ENCODE data around the gene DCTN4. TPM values are rescaled to one million over a fixed set of nuclear protein-coding genes. Genes with fewer than 3 reads are reported as not detected.
"Not testable (repeated sequence)": the region's sequence is repeated elsewhere in the genome, so short reads cannot be mapped to it uniquely, and the experiment has no call there.

Gene DCTN4
- 11.9 TPM for polyA plus RNA-seq (2012; ENCODE audit: low read depth, missing spikeins)

DNA sequence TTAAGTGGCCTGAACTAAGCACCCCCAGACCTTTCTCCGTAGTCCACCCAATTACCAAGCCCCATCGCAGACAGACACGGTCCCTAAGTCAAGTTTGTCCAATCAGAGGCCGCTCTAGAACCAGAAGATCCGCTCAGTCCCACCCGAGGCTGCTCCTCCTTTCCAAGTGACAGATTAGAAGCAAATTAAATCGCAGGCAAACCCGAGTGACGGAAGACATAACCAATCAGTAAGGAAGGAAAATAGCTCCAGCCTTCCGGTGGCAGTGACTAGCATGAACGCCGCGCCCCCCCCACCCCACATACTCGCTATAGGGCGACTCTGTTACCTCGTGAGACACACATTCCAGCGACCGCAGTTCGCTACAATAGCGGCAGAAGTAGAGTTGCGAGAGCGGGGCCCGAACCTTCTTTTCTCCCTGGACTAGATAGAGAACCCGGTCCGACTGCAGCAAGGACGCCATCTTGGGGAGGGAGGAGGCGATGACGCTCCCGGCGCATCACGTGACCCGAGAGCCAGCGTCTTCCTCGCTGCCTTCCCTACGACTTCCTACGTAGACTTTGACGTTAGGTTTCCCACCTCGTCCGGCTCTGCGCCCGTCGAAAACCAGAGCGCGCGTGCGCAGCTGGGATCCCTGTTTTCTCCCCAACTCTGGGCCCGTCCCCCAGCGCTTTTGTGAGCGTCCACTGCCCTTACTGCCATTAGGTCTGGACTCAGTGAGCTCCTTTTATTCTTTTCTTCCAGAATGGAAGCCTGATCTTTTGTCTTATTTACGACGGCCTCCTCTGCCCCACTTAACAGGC, at the start of gene DCTN4:
TSS of gene DCTN4 (minus strand) at position 487 of the 803 bp plus-strand sequence. CDS start at position 463, 24 bp downstream.
- TF ChIP-seq TAF1 (IDR thresholded peaks at IDR 0.05; ENCODE audit: low read depth, low read length) (peak; percentile 93), POLR2A (IDR thresholded peaks at IDR 0.05; ENCODE audit: low read depth, low read length) (peak; percentile 78), SPI1 (IDR thresholded peaks at IDR 0.05; ENCODE audit: low read depth, low read length) (peak; percentile 25; the same call in 1 of the 2 replicates), POU2F2 (IDR thresholded peaks at IDR 0.05; ENCODE audit: low read depth, low read length) (no peak; the same call in 1 of the 2 replicates), PAX5 (IDR thresholded peaks at IDR 0.05; ENCODE audit: insufficient read depth, low read length, severe bottlenecking) (no peak), POLR2AphosphoS5 (IDR thresholded peaks at IDR 0.05; ENCODE audit: low read depth, low read length) (peak; percentile 86)
- DNase-seq (ENCODE audit: insufficient read length, low spot score) (peak; percentile 64), FAIRE-seq (peak; percentile 99)

DNA sequence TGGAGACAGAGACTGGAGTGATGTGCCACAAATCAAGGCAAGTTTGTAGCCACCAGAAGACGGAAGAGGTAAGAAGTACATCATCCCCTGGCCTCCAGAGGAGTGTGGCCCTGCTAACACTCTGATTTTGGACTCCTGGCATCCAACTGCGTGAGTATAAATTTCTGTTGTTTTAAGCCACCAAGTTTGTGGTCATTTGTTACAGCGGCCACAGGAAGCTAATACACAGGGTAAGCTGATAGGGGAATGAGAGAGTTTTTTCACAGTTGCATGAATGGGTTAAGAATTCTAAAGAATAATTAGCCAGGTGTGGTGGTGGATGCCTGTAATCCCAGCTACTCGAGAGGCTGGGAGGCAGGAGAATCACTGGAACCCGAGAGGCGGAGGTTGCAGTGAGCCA, 45.6 kb upstream of the DCTN4 start:
- no peak for FAIRE-seq
- TF ChIP-seq TAF1 (IDR thresholded peaks at IDR 0.05; ENCODE audit: low read depth, low read length) (no peak), POLR2A (IDR thresholded peaks at IDR 0.05; ENCODE audit: low read depth, low read length) (no peak), POLR2AphosphoS5 (IDR thresholded peaks at IDR 0.05; ENCODE audit: low read depth, low read length) (no peak), POU2F2 (IDR thresholded peaks at IDR 0.05; ENCODE audit: low read depth, low read length) (no peak), PAX5 (IDR thresholded peaks at IDR 0.05; ENCODE audit: insufficient read depth, low read length, severe bottlenecking) (no peak), SPI1 (IDR thresholded peaks at IDR 0.05; ENCODE audit: low read depth, low read length) (no peak)
- no peak for DNase-seq (ENCODE audit: insufficient read length, low spot score)

DNA sequence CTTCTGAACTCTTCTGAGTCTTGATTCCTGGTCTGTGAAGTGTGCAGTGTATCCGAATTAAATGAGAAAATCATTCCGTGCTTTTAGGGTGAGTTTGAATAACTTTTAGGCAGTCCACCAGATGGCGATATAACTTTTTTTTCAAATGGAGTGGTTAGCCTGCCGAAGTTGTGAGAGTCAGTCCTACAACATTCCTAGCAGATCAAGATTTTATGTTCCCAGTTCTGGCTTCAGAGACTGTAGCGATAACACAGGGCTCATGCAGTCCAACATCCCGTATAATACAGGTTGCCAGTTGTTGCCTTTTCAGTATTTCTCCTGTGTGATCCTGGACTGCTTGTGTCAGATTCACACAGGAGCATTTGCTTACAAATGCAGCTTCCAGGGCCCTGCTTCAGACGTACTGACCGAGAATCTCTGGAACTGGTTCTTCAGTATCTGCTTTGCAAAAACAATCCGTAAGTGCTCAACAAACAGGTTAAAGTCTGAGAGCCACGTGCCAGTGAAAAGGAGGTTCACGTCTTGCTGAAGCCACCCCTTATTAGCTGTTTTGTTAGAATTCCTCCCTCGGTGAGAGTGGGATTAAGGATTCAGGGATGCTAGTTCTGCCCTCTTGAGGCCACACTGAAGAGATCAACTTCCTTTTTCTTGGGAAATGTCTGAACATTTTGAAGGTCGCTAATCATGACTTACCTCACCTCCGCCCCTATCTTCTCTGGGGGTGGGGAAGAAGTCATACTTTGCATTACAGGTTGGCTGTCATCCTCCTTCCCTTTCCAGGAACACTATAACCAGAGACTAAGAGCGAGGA, 42.5 kb upstream of the DCTN4 start:
- FAIRE-seq (peak; percentile 91), DNase-seq (ENCODE audit: insufficient read length, low spot score) (no peak)
- TF ChIP-seq POLR2AphosphoS5 (IDR thresholded peaks at IDR 0.05; ENCODE audit: low read depth, low read length), result no peak
- no peak for TF ChIP-seq TAF1 (IDR thresholded peaks at IDR 0.05; ENCODE audit: low read depth, low read length)
- TF ChIP-seq PAX5 (IDR thresholded peaks at IDR 0.05; ENCODE audit: insufficient read depth, low read length, severe bottlenecking), result no peak
- no peak for TF ChIP-seq SPI1 (IDR thresholded peaks at IDR 0.05; ENCODE audit: low read depth, low read length)
- no peak for TF ChIP-seq POU2F2 (IDR thresholded peaks at IDR 0.05; ENCODE audit: low read depth, low read length)

DNA sequence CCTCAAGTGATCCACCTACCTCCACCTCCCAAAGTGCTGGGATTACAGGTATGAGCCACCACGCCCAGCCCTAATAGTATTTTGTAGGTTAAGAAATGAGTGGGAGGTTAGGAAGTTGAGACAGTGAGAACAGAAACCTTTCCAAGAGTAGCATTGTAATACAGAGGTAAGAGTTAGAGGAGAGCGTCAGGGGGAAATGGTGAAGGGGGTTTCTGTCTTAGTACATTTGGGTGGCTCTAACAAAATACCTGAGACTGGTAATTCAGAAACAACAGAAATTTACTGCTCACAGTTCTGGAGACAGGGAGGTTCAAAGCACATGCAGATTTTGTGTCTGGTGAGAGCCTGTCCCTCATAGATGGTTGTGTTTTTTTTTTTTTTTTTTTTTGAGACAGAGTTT, 38.6 kb upstream of the DCTN4 start:
- TF ChIP-seq PAX5 (IDR thresholded peaks at IDR 0.05; ENCODE audit: insufficient read depth, low read length, severe bottlenecking), result no peak
- TF ChIP-seq POLR2AphosphoS5 (IDR thresholded peaks at IDR 0.05; ENCODE audit: low read depth, low read length), result no peak
- TF ChIP-seq TAF1 (IDR thresholded peaks at IDR 0.05; ENCODE audit: low read depth, low read length), result no peak
- no peak for TF ChIP-seq SPI1 (IDR thresholded peaks at IDR 0.05; ENCODE audit: low read depth, low read length)
- TF ChIP-seq POLR2A (IDR thresholded peaks at IDR 0.05; ENCODE audit: low read depth, low read length), result no peak
- FAIRE-seq (no peak), DNase-seq (ENCODE audit: insufficient read length, low spot score) (no peak)

DNA sequence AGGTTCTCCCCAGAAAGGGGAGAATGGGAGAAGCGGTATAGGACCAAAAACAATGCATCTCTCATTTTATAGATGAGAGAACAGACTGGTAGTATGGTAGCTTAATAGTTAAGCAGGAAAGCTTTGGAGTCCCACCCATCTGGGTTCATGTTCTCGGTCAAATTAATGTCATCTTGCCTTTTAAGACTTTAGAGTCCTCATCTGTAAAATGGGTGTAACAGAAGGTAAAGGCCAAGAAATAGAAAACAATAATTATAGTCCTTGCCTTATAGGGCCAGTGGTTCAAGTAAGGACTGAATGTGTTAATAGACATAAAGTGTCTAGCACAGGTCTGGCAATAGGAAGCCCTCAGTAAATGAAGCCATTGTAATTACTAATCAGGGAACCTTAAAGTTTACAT, 36.1 kb upstream of the DCTN4 start:
- TF ChIP-seq POU2F2 (IDR thresholded peaks at IDR 0.05; ENCODE audit: low read depth, low read length) (no peak), PAX5 (IDR thresholded peaks at IDR 0.05; ENCODE audit: insufficient read depth, low read length, severe bottlenecking) (no peak), POLR2A (IDR thresholded peaks at IDR 0.05; ENCODE audit: low read depth, low read length) (no peak), TAF1 (IDR thresholded peaks at IDR 0.05; ENCODE audit: low read depth, low read length) (no peak), SPI1 (IDR thresholded peaks at IDR 0.05; ENCODE audit: low read depth, low read length) (no peak), POLR2AphosphoS5 (IDR thresholded peaks at IDR 0.05; ENCODE audit: low read depth, low read length) (no peak)
- DNase-seq (ENCODE audit: insufficient read length, low spot score) (no peak), FAIRE-seq (no peak)

DNA sequence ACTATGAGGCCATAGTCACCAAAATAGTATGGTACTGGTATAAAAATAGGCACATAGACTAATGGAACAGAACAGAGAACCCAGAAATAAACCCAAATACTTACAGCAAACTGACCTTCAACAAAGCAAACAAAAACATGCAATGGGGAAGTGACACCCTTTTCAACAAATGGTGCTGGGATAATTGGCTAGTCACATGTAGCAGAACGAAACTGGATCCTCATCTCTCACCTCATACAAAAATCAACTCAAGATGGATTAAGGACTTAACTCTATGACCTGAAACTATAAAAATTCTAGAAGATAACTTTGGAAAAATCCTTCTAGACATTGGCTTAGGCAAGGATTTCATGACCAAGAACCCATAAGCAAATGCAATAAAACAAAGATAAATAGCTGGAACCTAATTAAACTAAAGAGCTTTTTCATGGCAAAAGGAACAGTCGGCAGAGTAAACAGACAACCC, 34.6 kb upstream of the DCTN4 start:
- peak; percentile 79 for TF ChIP-seq SPI1 (IDR thresholded peaks at IDR 0.05; ENCODE audit: low read depth, low read length)
- FAIRE-seq; DNase-seq (ENCODE audit: insufficient read length, low spot score): not testable (repeated sequence)

DNA sequence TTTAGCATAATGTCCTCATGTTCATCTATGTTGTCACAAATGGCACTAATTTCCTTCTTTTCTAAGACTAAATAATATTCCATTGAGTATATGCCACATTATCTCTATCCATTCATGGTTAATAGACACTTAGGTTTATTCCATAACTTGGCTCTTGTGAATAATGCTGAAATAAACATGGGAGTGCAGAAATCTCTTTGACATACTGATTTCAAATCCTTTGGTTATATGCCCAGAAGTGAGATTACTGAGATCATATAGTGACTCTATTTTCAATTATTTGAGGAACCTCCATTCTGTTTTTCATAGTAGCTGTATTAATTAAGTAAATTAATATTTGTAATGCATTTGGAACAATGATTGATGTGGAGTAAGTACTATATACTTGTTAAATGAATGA, 32.7 kb upstream of the DCTN4 start:
- FAIRE-seq (no peak), DNase-seq (ENCODE audit: insufficient read length, low spot score) (no peak)
- no peak for TF ChIP-seq TAF1 (IDR thresholded peaks at IDR 0.05; ENCODE audit: low read depth, low read length)
- no peak for TF ChIP-seq SPI1 (IDR thresholded peaks at IDR 0.05; ENCODE audit: low read depth, low read length)
- TF ChIP-seq POU2F2 (IDR thresholded peaks at IDR 0.05; ENCODE audit: low read depth, low read length), result no peak
- no peak for TF ChIP-seq POLR2A (IDR thresholded peaks at IDR 0.05; ENCODE audit: low read depth, low read length)
- TF ChIP-seq POLR2AphosphoS5 (IDR thresholded peaks at IDR 0.05; ENCODE audit: low read depth, low read length), result no peak
- TF ChIP-seq PAX5 (IDR thresholded peaks at IDR 0.05; ENCODE audit: insufficient read depth, low read length, severe bottlenecking), result no peak

DNA sequence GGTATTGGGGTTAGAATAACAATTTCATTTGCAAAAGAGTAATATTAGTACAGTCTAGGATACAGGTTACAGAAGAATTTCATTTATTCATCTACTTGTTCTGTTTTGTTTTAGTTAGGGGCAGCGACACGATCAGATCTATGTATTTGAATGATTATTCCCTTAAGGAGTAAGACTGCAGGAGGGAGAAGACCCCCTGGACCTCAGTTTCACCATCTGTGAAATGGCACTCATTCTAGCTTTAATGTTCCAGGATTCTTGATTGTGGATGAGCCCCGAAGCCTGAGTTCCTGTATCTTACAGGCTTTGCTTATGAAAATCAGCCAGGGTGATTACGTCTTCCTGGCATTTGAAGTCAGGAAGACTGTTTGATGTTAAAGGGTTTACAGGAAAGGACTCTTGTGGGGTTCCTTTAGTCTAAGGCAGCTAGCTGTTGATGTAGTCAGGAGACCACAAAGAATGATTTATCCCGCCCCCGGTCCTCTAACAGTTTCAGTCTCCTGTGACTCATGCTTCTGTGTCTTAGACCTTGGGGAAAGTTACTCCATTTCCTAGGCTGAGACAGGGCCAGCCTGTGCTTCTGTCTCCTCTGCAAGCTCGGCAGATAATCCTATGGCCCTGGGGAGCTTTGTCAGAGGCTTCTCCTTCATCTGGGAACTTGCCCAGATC, 31.3 kb upstream of the DCTN4 start:
- TF ChIP-seq SPI1 (IDR thresholded peaks at IDR 0.05; ENCODE audit: low read depth, low read length) (no peak), POLR2A (IDR thresholded peaks at IDR 0.05; ENCODE audit: low read depth, low read length) (peak; percentile 67; the same call in 1 of the 2 replicates), POLR2AphosphoS5 (IDR thresholded peaks at IDR 0.05; ENCODE audit: low read depth, low read length) (peak; percentile 53; the same call in 1 of the 2 replicates), POU2F2 (IDR thresholded peaks at IDR 0.05; ENCODE audit: low read depth, low read length) (peak; percentile 46; the same call in 1 of the 2 replicates), PAX5 (IDR thresholded peaks at IDR 0.05; ENCODE audit: insufficient read depth, low read length, severe bottlenecking) (no peak)
- no peak for DNase-seq (ENCODE audit: insufficient read length, low spot score)
- peak; percentile 84 for FAIRE-seq

DNA sequence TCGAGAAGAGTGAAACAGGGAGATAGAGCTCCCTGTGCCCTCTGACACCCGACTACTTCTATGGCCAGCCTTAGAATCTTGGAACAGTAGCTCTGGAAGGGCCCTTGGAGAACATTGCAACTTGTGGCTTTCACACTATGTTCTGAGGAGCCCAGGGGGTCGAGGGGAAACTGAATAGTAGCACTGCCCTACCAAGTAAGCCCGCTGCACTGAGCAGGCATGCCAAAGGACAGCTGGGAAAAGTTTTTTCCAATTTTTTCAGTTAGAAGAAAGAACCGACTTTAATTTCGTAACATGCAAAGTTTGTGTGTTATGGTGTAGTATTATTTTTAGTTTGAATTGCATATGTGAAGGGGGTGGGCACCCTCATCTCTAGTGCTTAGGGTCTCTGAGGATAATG, 30.6 kb upstream of the DCTN4 start:
- TF ChIP-seq POLR2AphosphoS5 (IDR thresholded peaks at IDR 0.05; ENCODE audit: low read depth, low read length) (no peak), POU2F2 (IDR thresholded peaks at IDR 0.05; ENCODE audit: low read depth, low read length) (no peak), SPI1 (IDR thresholded peaks at IDR 0.05; ENCODE audit: low read depth, low read length) (no peak), PAX5 (IDR thresholded peaks at IDR 0.05; ENCODE audit: insufficient read depth, low read length, severe bottlenecking) (no peak), POLR2A (IDR thresholded peaks at IDR 0.05; ENCODE audit: low read depth, low read length) (no peak), TAF1 (IDR thresholded peaks at IDR 0.05; ENCODE audit: low read depth, low read length) (no peak)
- no peak for DNase-seq (ENCODE audit: insufficient read length, low spot score)
- peak; percentile 71 for FAIRE-seq

All from GM12891 (cell line).